ENCODE measurements around the gene ZNF487. TPM values are rescaled to one million over a fixed set of nuclear protein-coding genes. Genes with fewer than 3 reads are reported as not detected.

Gene ZNF487
- total and polyA plus RNA-seq, 2 of the 13 experiments (the other 11 are each of a cell fraction or from before 2014, with no cell fraction given) = 7.4 to 8.8 TPM

- TF ChIP-seq TOE1 (CRISPR knock-in tag; IDR thresholded peaks at IDR 0.05) = no peak; the same call in 1 of the 2 replicates
- TF ChIP-seq ZNF790 (CRISPR knock-in tag; IDR thresholded peaks at IDR 0.05; ENCODE audit: borderline replicate concordance) = no peak; the same call in 1 of the 2 replicates
- no peak for TF ChIP-seq HHEX (CRISPR knock-in tag; IDR thresholded peaks at IDR 0.05)
- peak; percentile 89; the same call in 1 of the 2 replicates for TF ChIP-seq NAIF1 (CRISPR knock-in tag; IDR thresholded peaks at IDR 0.05; ENCODE audit: borderline replicate concordance)
- 0 out of 2 replicates have a peak, but pooled peaks have one; percentile 36 for TF ChIP-seq ZZZ3 (CRISPR knock-in tag; IDR thresholded peaks at IDR 0.05; ENCODE audit: borderline replicate concordance)
- TF ChIP-seq PRDM15 (CRISPR knock-in tag; IDR thresholded peaks at IDR 0.05) = no peak
- TF ChIP-seq TCF12 (IDR thresholded peaks at IDR 0.05) = no peak
- peak; percentile 87 for TF ChIP-seq TCF12 (CRISPR knock-in tag; IDR thresholded peaks at IDR 0.05)
- TF ChIP-seq ZNF318 (CRISPR knock-in tag; IDR thresholded peaks at IDR 0.05) = no peak
- peak; percentile 94 for TF ChIP-seq ZNF772 (CRISPR knock-in tag; IDR thresholded peaks at IDR 0.05)
- TF ChIP-seq ELF1 (CRISPR knock-in tag; IDR thresholded peaks at IDR 0.05) = peak; percentile 84
- TF ChIP-seq FIP1L1 (IDR thresholded peaks at IDR 0.05; ENCODE audit: borderline replicate concordance, insufficient read depth, low read depth, low read length) = no peak
Measured at GRCh38 chr10:43436291-43437140, at the start of gene ZNF487 (continued).

Data from HepG2 (cell line).